Right cardiac atrium (tissue), 5 donors: ENCODE measurements around the gene FAM20C. TPM values are rescaled to one million over a fixed set of nuclear protein-coding genes. Genes with fewer than 3 reads are reported as not detected.
"Not testable (repeated sequence)": the region's sequence is repeated elsewhere in the genome, so short reads cannot be mapped to it uniquely, and the experiment has no call there.

Source experiments
- ATAC-seq, 2 donors: fragments of 200-7000 bp; cut with Tn5 transposase; one replicate each; pipeline versions ENCODE4 v1.8.0 to v1.9.1; 2020; ENCODE audit warnings: moderate library complexity in 2 of 2, mild to moderate bottlenecking in 1 of 2
- DNase-seq, 3 donors: peaks; one replicate each; pipeline ENCODE4 v3.0.0-alpha.2; 2020
- H3K27ac ChIP-seq: one replicate; pipeline ENCODE4 v1.5.1; 2013; ENCODE audit warnings: mild to moderate bottlenecking, low read length, control low read depth, moderate library complexity
- H3K27me3 ChIP-seq: one replicate; pipeline ENCODE4 v1.6.1; 2013; ENCODE audit not compliant: control insufficient read depth, insufficient read depth
- H3K4me1 ChIP-seq: one replicate; pipeline ENCODE4 v1.6.1; 2013; ENCODE audit warnings: low read length; ENCODE audit not compliant: control insufficient read depth, insufficient read depth
- H3K4me3 ChIP-seq: one replicate; pipeline ENCODE4 v1.5.1; 2013; ENCODE audit warnings: low read length, control low read depth
- H3K9me3 ChIP-seq: one replicate; pipeline ENCODE4 v1.6.1; 2013; ENCODE audit warnings: low read length; ENCODE audit not compliant: control insufficient read depth
- WGBS: extraction: QIAGEN DNeasy Blood & Tissue Kit; methylation state at CpG from one replicate; pipeline ENCODE4 v1.1.7; 2013; 5-methylcytosine and 5-hydroxymethylcytosine counted together
- intact Hi-C, 4 donors: fragments of 100-400 bp; cut with DNase I; formaldehyde crosslinking; loops; one replicate each; pipeline versions ENCODE4 v1.11.0 to v1.14.0; 2022 to 2023
- polyA plus RNA-seq: library from polyadenylated mRNA; stranded (reverse); fragments of 200-250 nt; gene quantifications from one replicate; pipeline ENCODE4 v1.2.3, GENCODE V29; 2013
- total RNA-seq, 4 donors: library from RNA; stranded (reverse); fragmentation: NEBNext Ultra II Directional; extraction: Animal tissue kit (Norgen Biotek cat#: 25700); gene quantifications; one replicate each; pipeline ENCODE4 v1.2.1, GENCODE V29; 2021
- donor health status: healthy with polysubstance abuse.
- donor health status: DM: no; HTN: yes; CAD: no.
- donor health status: DM: no; HTN: no; CAD: no.
- donor health status: DM: no; HTN: yes; CAD: no; lungs with severe emphysema.
- donor health status: DM: yes; HTN: yes; CAD: no.

The FAM20C gene
- total and polyA plus RNA-seq, 5 donors: 17.6 to 46.3 (median 29.7) TPM

DNA sequence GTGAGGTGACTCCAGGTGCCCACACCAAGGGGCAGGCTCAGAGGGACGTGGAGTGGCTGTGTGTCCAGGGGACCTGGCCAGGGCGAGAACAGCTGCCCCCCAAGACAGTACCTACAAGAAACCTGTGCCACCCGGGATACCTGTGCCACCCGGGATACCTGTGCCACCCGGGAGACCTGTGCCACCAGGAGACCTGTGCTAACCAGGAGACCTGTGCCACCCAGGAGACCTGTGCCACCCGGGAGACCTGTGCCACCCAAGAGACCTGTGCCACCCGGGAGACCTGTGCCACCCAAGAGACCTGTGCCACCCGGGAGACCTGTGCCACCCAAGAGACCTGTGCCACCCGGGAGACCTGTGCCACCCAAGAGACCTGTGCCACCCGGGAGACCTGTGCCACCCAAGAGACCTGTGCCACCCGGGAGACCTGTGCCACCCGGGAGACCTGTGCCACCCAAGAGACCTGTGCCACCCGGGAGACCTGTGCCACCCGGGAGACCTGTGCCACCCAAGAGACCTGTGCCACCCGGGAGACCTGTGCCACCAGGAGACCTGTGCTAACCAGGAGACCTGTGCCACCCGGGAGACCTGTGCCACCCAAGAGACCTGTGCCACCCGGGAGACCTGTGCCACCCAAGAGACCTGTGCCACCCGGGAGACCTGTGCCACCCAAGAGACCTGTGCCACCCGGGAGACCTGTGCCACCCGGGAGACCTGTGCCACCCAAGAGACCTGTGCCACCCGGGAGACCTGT lies 50.6 kb downstream of the FAM20C start:
- ATAC-seq, H3K27me3 ChIP-seq, H3K4me1 ChIP-seq, H3K27ac ChIP-seq, H3K4me3 ChIP-seq, DNase-seq, intact Hi-C loops, H3K9me3 ChIP-seq: not testable (repeated sequence)
- 97% methylated on average over 9 of the region's 21 CpGs for WGBS

DNA sequence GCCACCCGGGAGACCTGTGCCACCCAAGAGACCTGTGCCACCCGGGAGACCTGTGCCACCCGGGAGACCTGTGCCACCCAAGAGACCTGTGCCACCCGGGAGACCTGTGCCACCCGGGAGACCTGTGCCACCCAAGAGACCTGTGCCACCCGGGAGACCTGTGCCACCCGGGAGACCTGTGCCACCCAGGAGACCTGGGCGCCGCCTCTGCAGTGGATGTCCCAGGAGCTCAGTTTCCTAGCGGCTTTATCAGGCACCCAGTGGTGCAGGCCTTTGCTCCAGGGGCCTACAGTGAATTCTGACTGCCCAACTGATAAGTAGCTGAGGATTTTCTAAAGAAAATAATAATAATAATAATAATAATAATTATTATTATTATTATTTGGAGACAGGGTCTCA lies 51.2 kb downstream of the FAM20C start:
- H3K4me3 ChIP-seq, intact Hi-C loops, H3K4me1 ChIP-seq, H3K27ac ChIP-seq, H3K9me3 ChIP-seq, H3K27me3 ChIP-seq, ATAC-seq: not testable (repeated sequence)
- DNase-seq: peak in 1 of 3 donors; percentile 51
- WGBS: 97% methylated on average over 5 of the region's 10 CpGs

GRCh38 chr7:244974-245373 lies 52.6 kb downstream of the FAM20C start:
- WGBS: 90% methylated on average over 22 of the region's 22 CpGs
- Histone ChIP-seq H3K27ac (no peak overlapping the region), H3K9me3 (no peaks in the 10 kb centered on the region), H3K4me1 (peaks cover 3% of the 10 kb centered on the region), H3K27me3 (no peaks in the 10 kb centered on the region), H3K4me3 (no peak overlapping the region)
- intact Hi-C loops: loop anchor here in 1 of 4 donors (5.0 kb wide), 1 partner anchor 307 kb away; no protein-coding TSS in a partner anchor
- peak in 1 of 3 donors; percentile 42 for DNase-seq
- ATAC-seq: no peak

DNA sequence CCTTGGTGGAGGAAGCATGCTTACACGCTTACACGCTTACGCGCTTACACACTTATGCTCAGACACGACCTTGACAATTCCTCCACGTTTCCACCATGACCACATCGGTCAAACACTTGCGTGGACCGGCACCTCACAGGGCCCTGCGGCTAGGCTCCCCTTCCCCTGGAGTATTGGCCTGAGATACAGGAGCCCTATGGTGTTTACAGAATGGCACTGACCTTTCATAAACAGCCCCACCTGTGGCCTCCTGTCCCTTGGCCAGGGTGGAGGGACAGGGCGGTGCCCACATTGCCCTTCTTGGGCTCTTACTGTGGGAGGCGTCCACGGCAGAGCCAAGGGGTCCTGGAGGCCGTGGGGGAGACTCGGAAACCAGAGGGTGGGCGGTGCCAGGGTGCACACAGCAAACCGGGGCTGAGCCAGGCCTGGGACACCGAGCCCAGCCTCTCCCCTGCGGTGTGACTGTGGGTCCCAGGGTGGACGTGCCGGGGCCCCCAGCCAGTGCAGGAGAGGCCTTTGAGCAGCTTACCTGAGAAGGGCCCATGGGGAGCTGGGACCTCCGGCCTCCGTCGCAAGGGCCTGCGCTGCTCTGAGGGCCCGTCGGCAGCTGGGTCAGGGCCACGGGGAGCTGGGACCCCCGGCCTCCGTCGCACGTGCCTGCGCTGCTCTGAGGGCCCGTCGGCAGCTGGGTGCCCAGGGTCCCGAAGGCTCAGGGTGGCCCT lies 53.4 kb downstream of the FAM20C start:
- Histone ChIP-seq H3K4me1 (peaks cover under 1% of the 10 kb centered on the region), H3K9me3 (no peaks in the 10 kb centered on the region), H3K4me3 (no peak overlapping the region), H3K27me3 (no peaks in the 10 kb centered on the region), H3K27ac (no peak overlapping the region)
- WGBS: 92% methylated on average over 36 of the region's 36 CpGs
- intact Hi-C loops: loop anchor here in 1 of 4 donors (5.0 kb wide), 1 partner anchor 307 kb away; no protein-coding TSS in a partner anchor
- DNase-seq (peak in 1 of 3 donors; percentile 30), ATAC-seq (no peak)

DNA sequence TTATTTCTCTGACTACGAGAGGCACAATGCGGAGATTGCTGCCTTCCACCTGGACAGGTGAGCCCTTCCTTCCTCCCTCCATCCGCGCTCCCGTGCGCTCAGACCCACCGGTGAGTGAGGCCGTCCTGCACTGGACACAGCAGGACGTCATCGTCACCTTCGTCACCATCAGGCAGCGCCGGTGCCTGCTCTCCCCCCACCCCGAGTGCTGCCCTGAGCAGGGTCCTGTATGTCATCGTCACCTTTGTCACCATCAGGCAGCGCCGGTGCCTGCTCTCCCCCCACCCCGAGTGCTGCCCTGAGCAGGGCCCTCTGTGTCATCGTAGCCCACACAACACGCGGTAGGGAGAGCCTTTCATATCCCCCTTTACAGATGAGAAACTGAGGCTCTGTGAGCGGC lies 54.1 kb downstream of the FAM20C start:
- H3K4me3 ChIP-seq: no peak overlapping the region
- H3K4me1 ChIP-seq: no peaks in the 10 kb centered on the region
- ATAC-seq: no peak
- no peaks in the 10 kb centered on the region for H3K27me3 ChIP-seq
- intact Hi-C loops: loop anchor here in 1 of 4 donors (5.0 kb wide), 1 partner anchor 306 kb away; no protein-coding TSS in a partner anchor
- DNase-seq: no peak
- WGBS: 85% methylated on average over 22 of the region's 22 CpGs
- no peak overlapping the region for H3K27ac ChIP-seq
- no peaks in the 10 kb centered on the region for H3K9me3 ChIP-seq

GRCh38 chr7:247181-247580 lies 54.8 kb downstream of the FAM20C start:
- no peak overlapping the region for H3K4me3 ChIP-seq
- 86% methylated on average over 12 of the region's 12 CpGs for WGBS
- no peaks in the 10 kb centered on the region for H3K27me3 ChIP-seq
- intact Hi-C loops: loop anchor here in 1 of 4 donors (5.0 kb wide), 1 partner anchor 305 kb away; no protein-coding TSS in a partner anchor
- no peaks in the 10 kb centered on the region for H3K9me3 ChIP-seq
- ATAC-seq (no peak), DNase-seq (peak in 1 of 3 donors; percentile 41)
- H3K27ac ChIP-seq: no peak overlapping the region
- H3K4me1 ChIP-seq: no peaks in the 10 kb centered on the region

DNA sequence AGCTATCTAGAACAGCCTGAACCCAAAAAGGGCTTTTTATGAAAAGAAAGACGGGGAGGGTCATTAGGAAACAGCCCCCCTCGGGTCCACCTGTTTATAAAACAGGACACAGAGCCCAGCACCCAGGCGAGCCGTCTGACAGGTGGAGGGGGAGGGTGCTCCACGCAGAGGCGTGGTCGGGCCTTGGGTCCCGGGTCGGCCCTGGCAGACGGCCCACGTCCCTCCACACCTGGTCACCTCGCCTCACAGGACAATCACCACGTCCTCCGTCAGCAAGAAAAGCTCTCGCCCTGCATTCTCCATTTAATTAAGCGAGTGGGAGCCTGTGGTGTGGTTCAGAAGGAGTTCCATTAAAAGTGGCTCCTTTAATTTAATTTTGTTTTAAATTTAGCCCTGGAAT lies 55.3 kb downstream of the FAM20C start:
- Histone ChIP-seq H3K4me3 (no peak overlapping the region), H3K9me3 (no peaks in the 10 kb centered on the region), H3K27me3 (no peaks in the 10 kb centered on the region), H3K27ac (no peak overlapping the region), H3K4me1 (no peaks in the 10 kb centered on the region)
- DNase-seq (peak in 1 of 3 donors; percentile 35), ATAC-seq (no peak)
- WGBS: 84% methylated on average over 16 of the region's 16 CpGs
- intact Hi-C loops: loop anchor here in 1 of 4 donors (5.0 kb wide), 1 partner anchor 305 kb away; no protein-coding TSS in a partner anchor

GRCh38 chr7:248732-249435 lies 56.5 kb downstream of the FAM20C start:
- ATAC-seq (no peak), DNase-seq (peak in 2 of 3 donors; percentile 27 to 43)
- intact Hi-C loops: loop anchor here in 1 of 4 donors (5.0 kb wide), 1 partner anchor 303 kb away; no protein-coding TSS in a partner anchor
- WGBS: 90% methylated on average over 20 of the region's 20 CpGs
- no peaks in the 10 kb centered on the region for H3K27me3 ChIP-seq
- H3K27ac ChIP-seq: no peak overlapping the region
- no peaks in the 10 kb centered on the region for H3K4me1 ChIP-seq
- no peak overlapping the region for H3K4me3 ChIP-seq
- no peaks in the 10 kb centered on the region for H3K9me3 ChIP-seq

GRCh38 chr7:249989-250388 lies 57.6 kb downstream of the FAM20C start:
- Histone ChIP-seq H3K4me3 (no peak overlapping the region), H3K27ac (no peak overlapping the region), H3K4me1 (no peaks in the 10 kb centered on the region), H3K27me3 (no peaks in the 10 kb centered on the region), H3K9me3 (no peaks in the 10 kb centered on the region)
- DNase-seq: peak in 1 of 3 donors; percentile 4
- intact Hi-C loops: loop anchor here in 1 of 4 donors (5.0 kb wide), 1 partner anchor 302 kb away; no protein-coding TSS in a partner anchor
- ATAC-seq: no peak
- WGBS: 89% methylated on average over 12 of the region's 12 CpGs

DNA sequence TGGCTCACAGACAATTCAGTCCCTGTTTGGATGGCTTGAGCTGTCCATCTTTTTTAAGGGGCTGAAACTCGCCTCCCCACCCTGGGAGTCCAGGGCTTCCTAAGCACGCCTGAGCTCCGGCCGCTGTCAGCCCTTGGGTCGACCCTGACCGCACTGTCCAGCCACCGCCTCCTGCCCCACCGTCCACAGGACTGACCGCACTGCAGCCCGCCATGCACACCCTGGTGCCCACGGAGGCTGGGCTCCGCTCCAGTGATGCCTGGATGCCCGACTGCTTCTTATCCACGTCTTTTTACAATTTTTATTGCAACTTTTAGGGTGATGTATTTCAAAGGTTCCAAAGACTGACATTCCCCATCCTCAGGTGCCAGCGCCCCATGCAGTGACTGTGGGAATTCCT lies 58.2 kb downstream of the FAM20C start:
- no peak overlapping the region for H3K27ac ChIP-seq
- DNase-seq (peak in 2 of 3 donors; percentile 6 to 30), ATAC-seq (no peak)
- 92% methylated on average over 15 of the region's 15 CpGs for WGBS
- no peak overlapping the region for H3K4me3 ChIP-seq
- H3K9me3 ChIP-seq: no peaks in the 10 kb centered on the region
- no peaks in the 10 kb centered on the region for H3K27me3 ChIP-seq
- no peaks in the 10 kb centered on the region for H3K4me1 ChIP-seq
- intact Hi-C loops: no loop called here
